OCI-LY3 (cell line): Measurements from ENCODE around the gene AATK.

Experiments
- EZH2phosphoT487 ChIP-seq: fragments of 200-600 bp; shearing (Covaris generic); IDR thresholded peaks from 2 replicates; pipeline ENCODE4 v1.6.1; 2018; ENCODE audit warnings: antibody characterized with exemption, mixed run types, low read depth
- TF ChIP-seq, protein P1 (sequence below): fragments of 200-600, 300-600 bp; sonication (generic); IDR thresholded peaks from 2 replicates; pipeline ENCODE4 v1.5.1; 2014; ENCODE audit warnings: antibody characterized with exemption, low read length, low read depth

DNA sequence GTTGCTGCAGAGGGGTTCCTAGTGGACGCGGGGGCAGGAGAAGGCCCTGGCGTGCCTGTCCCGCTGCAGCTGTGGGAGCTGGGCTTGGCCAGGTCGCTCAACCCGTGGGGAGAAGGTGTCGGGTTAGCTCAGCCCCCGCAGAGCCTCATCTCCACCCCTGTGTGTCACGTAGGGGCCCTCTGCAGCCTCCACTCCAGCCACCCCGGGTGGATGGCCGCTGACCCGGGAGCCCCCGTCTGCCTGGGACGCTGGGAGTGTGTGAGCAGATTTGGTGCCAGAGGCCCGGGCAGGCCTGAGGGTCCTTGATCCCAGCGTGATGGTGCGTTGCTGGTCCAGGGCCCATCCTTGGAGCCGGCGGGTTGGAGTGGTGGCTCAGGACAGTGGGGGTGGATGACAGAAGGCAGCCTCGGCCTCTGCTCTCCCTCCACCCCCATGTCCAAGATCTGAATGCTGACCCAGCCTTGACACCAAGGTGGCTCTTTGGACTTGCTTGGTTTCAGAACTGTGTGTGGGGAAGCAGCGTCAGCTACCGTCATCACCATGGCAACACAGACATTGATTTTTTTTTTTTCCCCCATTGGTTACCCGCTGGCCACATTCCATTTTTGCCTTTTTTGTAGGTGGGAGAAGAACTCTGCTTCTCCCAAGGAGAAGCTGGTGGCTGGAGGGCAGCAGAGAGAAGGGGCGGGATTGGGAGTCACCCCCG, 95.3 kb downstream of the AATK start:
- TF ChIP-seq, protein P1, sequence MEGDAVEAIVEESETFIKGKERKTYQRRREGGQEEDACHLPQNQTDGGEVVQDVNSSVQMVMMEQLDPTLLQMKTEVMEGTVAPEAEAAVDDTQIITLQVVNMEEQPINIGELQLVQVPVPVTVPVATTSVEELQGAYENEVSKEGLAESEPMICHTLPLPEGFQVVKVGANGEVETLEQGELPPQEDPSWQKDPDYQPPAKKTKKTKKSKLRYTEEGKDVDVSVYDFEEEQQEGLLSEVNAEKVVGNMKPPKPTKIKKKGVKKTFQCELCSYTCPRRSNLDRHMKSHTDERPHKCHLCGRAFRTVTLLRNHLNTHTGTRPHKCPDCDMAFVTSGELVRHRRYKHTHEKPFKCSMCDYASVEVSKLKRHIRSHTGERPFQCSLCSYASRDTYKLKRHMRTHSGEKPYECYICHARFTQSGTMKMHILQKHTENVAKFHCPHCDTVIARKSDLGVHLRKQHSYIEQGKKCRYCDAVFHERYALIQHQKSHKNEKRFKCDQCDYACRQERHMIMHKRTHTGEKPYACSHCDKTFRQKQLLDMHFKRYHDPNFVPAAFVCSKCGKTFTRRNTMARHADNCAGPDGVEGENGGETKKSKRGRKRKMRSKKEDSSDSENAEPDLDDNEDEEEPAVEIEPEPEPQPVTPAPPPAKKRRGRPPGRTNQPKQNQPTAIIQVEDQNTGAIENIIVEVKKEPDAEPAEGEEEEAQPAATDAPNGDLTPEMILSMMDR, result no peak
- no peak for TF ChIP-seq EZH2phosphoT487
